Measurements from ENCODE around the gene OTULINL. TPM values are rescaled to one million over a fixed set of nuclear protein-coding genes. Genes with fewer than 3 reads are reported as not detected.

OTULINL gene
- total RNA-seq, 1 experiment from 2014 or later: 12.3 TPM

GRCh38 chr5:14659821-14660607 lies 78.4 kb downstream of the OTULINL start (continued):
- TF ChIP-seq ZNF425 (CRISPR knock-in tag; conservative IDR thresholded peaks at IDR 0.05): no peak
- TF ChIP-seq ZNF138 (CRISPR knock-in tag; conservative IDR thresholded peaks at IDR 0.05): no peak
- TF ChIP-seq ZNF219 (CRISPR knock-in tag; IDR thresholded peaks at IDR 0.05; ENCODE audit: borderline replicate concordance): no peak

GRCh38 chr5:14660833-14661232 lies 79.2 kb downstream of the OTULINL start:
- peaks cover 13% of the 10 kb centered on the region for H3K4me1 Mint-ChIP-seq
- ATAC-seq: no peak
- no peak overlapping the region for H3K27ac Mint-ChIP-seq
- TF ChIP-seq TCF7 (CRISPR knock-in tag; IDR thresholded peaks at IDR 0.05; ENCODE audit: low read depth) (no peak), ARID4B (CRISPR knock-in tag; IDR thresholded peaks at IDR 0.05; ENCODE audit: borderline replicate concordance) (no peak), NFYB (CRISPR knock-in tag; conservative IDR thresholded peaks at IDR 0.05; ENCODE audit: low read depth) (no peak), ZSCAN18 (CRISPR knock-in tag; IDR thresholded peaks at IDR 0.05) (no peak), IRF1 (CRISPR knock-in tag; IDR thresholded peaks at IDR 0.05) (no peak), SMAD3 (CRISPR knock-in tag; IDR thresholded peaks at IDR 0.05; ENCODE audit: borderline replicate concordance) (no peak), MXD4 (CRISPR knock-in tag; IDR thresholded peaks at IDR 0.05; ENCODE audit: borderline replicate concordance) (no peak), TEAD4 (CRISPR knock-in tag; IDR thresholded peaks at IDR 0.05) (no peak), ATF6 (CRISPR knock-in tag; IDR thresholded peaks at IDR 0.05) (no peak)
- POLR2A ChIA-PET: no interaction called here
- DNase-seq (ENCODE audit: low spot score): no peak
- CTCF ChIA-PET: interaction anchor here (1.5 kb wide), 2 partner anchors 12 to 13 kb away, joined by 3 to 5 read pairs; no protein-coding TSS in a partner anchor
- peaks cover 35% of the 10 kb centered on the region for H3K27me3 Mint-ChIP-seq (ENCODE audit: low read depth)
- H3K9me3 Mint-ChIP-seq: 0 out of 2 replicates have a peak, but pooled peaks cover 3% of the 10 kb centered on the region
- no peak overlapping the region for H3K4me3 Mint-ChIP-seq
- H3K36me3 Mint-ChIP-seq: no peaks in the 10 kb centered on the region

Other genes with a start within 250 kb of the OTULINL start
- 23.0 to 25.0 TPM (median 24.1 TPM) in 3 replicates for gene OTULIN, start 82.9 kb downstream of the OTULINL start, total RNA-seq (2021)

All from WTC11 (cell line).